GM21619 (cell line): ENCODE data around the gene PPP2R5E.
"Not testable (repeated sequence)": the region's sequence is repeated elsewhere in the genome, so short reads cannot be mapped to it uniquely, and the experiment has no call there.

Experiments
- ATAC-seq: cut with Tn5 transposase; IDR thresholded peaks from one replicate; pipeline ENCODE4 v1.9.1; 2021; ENCODE audit not compliant: unreplicated experiment

PPP2R5E gene

GRCh38 chr14:63543000-63543825 lies at the start of gene PPP2R5E:
Gene PPP2R5E, minus strand, starts transcription at chr14:63543377. Its CDS starts 3,692 bp downstream, at chr14:63539685.
- ATAC-seq: peak; percentile 95

GRCh38 chr14:63583046-63583445 lies 39.9 kb upstream of the PPP2R5E start:
- ATAC-seq: not testable (repeated sequence)

DNA sequence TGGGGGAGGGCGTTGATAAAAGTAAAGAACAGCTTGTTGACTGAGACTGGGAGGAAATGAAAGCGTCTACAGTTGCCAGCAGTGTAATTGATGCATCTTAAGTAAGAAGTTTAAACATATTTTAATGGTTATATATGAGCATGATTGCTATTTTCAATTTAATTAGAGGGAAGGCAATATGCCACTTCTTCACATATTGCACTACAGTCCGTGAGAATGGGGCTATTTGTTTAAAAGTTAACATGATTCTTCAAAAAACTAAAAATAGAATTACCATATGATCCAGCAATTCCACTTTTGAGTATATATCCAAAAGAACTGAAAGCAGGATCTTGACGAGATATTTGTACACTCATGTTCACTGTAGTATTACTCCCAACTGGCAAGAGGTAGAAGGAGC lies 38.3 kb upstream of the PPP2R5E start:
- no peak for ATAC-seq

- no peak for ATAC-seq
Measured at GRCh38 chr14:63578300-63578699, 35.1 kb upstream of the PPP2R5E start.

DNA sequence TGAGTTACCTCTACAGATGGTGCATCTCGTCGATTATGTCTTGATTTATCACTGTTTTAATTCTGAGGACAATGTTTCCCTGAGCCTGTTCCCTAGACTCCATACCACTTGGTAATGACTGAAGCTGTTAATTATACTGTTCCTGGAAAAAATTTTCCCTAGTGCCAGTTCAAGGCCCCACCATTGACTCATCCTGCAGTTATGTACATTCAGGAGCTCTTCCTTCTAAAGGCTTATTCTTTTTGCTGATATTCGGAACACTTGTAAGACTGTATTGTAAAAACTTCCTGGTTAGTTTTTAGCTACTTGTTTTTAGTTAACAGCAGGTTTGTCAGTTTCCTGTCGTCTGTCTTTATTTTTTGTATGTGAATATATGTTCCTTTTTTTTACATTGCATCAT lies 30.4 kb upstream of the PPP2R5E start:
- ATAC-seq: no peak

- ATAC-seq: no peak
Measured at GRCh38 chr14:63565448-63565847, 22.3 kb upstream of the PPP2R5E start.

DNA sequence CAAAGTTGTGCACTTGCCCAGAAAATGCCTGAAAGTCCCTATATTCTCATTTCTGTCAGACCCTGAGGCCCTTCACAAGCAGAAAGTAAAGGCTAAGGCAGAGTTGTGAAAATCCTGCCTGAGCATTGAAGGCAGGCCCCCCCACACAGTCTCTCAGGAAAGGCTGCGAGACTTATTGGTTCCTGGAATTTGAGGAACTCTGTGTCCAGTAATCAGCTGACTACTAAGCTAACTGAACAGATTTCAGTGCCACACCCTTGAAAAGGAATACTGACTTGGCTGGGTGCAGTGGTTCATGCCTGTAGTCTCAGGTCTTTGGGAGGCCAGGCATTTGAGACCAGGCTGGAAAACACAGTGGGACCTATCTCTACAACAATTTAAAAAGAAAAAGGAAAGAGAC lies 21.1 kb upstream of the PPP2R5E start:
- no peak for ATAC-seq

DNA sequence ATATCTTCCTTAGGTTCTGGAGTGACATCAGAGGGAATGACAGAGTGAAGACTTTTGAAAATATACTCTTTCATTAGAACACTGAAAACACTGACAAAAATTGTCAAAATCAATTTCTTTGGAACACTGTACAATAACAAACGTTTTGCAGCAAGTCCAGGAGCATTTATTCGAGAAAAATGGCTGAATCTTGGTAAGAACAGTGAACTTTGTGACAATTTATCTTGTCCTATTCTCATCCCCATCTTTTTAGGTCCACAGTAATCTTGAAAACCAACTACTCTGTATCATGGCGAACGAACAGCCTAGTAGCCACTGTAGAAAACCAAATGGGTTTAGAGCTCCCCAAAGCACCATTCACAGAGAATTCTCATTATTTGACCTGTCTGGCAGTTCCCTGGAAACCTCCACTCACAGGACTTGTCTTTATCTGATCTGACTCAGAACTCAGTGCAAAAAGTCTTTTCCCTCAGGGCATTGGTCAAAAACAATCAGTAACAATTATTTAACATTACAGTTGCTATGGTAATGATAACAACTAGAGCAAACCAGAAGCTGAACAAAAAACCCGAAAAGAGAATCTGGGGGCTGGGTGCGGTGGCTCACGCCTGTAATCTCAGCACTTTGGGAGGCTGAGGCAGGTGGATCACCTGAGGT lies 20.3 kb upstream of the PPP2R5E start:
- ATAC-seq: no peak

GRCh38 chr14:63562405-63562804 lies 19.2 kb upstream of the PPP2R5E start:
- no peak for ATAC-seq

- no peak for ATAC-seq
Measured at GRCh38 chr14:63555572-63555971, 12.4 kb upstream of the PPP2R5E start.

GRCh38 chr14:63551332-63551731 lies 8.2 kb upstream of the PPP2R5E start:
- no peak for ATAC-seq

GRCh38 chr14:63547798-63548335 lies 4.7 kb upstream of the PPP2R5E start:
- no peak for ATAC-seq

DNA sequence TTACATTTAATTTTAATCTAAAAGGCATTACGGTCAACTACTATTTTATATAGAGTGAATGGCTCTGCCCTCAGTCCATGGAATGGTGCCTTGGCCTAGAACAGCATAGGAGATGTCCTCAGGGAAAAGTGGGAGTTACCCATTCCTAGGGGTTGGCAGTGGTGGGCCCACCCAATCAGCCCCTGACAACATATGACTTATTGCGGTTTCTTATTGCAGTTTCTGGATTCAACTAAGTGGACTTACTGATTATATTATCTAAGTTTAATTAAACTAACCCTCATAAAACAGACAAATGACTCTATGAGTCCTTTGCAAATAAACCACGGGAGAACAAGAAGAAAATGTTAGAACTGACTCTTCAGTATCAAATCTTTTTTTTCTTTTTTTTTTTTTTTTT lies 2.3 kb upstream of the PPP2R5E start:
- ATAC-seq: no peak

GRCh38 chr14:63544591-63545299 lies 1.6 kb upstream of the PPP2R5E start:
- no peak for ATAC-seq

GRCh38 chr14:63543826-63544406 lies 739 bp upstream of the PPP2R5E start:
- peak; percentile 30 for ATAC-seq

DNA sequence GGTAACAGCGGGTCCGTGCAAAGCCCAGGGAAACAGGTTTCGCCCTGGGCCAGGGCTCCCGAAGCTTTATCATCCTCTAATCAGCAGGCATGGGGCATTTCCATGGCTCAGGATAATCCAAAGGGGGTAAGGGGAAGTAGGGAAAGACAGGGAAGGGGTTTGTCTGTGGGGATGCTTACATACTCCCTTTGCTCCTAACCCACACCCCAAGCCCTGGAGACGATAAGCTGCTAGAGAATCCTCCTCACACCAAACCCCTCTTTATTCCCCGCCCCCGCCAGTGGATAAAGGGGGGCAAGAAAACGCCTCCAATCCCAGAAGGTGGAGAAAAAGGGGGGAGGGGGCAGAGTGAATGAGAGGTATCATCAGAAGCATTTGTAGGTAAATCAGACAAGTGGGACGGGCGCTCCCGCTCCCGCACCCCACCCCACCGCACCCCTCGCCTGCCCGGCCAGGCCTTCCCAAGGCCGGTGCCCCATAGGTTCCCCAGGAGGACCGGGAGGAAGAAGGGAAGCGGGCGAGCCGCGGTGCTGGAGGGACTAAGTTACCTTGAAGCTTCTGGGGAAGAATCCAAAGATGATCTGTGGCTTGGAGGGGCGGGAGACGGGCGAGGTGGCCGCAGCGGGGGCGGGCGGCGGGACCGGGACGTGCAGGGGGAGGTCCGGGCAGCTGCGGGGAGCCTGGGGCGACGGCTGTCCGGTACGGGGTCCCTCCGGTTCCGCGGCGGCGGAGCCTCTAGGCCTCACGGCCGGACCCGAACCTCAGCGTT lies 762 bp downstream of the PPP2R5E start:
- ATAC-seq: peak; percentile 6

DNA sequence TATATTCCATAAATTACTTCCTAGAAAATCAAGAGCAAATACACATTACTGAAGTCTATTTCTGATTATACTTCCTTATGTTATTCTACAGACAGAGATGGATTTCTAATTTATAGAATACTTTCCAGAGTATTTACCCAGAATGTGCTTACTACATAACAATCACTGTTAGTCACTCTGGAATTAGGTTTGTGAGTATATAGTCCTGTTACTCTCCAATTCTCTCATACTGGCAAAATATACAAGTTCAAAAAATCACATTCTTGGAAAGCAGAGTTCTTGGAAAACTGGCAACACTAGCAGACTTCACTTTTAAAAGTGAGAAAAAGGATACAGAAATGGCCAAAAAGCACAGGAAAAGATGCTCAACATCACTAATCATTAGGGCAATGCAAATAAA lies 7.3 kb downstream of the PPP2R5E start:
- ATAC-seq: no peak

DNA sequence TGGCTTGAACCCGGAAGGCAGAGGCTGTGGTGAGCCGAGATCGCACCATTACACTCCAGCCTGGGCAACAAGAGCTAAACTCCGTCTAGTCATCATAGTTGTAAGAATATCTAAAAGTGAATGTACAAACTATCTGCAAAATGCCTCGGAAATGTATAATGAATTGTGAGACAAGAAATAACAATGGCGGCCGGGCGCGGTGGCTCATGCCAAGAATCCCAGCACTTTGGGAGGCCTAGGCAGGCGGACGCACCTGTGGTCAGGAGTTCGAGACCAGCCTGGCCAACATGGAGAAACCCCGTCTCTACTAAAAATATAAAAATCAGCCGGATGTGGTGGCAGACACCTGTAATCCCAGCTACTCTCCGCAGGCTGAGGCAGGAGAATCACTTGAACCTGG lies 9.7 kb downstream of the PPP2R5E start:
- no peak for ATAC-seq

DNA sequence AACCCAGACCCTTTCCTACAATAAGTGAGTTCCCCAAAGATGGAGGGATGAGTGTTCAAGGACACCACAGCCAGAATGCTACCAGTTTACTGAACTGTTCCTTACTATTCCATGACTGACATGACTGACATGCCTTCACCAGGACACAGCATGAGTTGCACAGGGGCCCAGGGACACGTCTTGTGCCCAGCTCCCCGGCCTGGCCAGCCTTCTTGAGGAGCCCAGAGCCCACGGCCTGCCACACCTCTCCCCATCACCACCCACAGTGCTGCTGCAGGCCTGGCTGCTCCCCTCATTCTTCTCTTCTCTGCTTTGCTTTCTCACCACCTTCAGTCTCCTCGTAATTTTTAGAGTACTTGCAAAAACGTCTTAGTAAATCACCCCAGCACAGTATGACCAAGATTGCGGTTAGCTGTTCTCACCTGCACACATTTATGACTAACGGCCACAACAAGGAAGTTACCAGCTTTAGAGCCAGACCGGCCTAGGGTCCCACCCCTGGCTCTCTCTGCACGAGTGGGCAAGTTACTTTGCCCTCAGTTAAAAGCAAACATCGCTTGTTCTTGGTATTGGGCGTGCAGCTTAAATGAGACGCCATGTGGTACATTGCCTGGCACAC lies 18.5 kb downstream of the PPP2R5E start:
- peak; percentile 95 for ATAC-seq
